HG02943 (cell line): ENCODE data around the gene CENPA.
"Not testable (repeated sequence)": the region's sequence is repeated elsewhere in the genome, so short reads cannot be mapped to it uniquely, and the experiment has no call there.

Experiments used
- ATAC-seq: cut with Tn5 transposase; IDR thresholded peaks from one replicate; pipeline ENCODE4 v1.9.1; 2021; ENCODE audit warnings: mild to moderate bottlenecking, low read depth, moderate library complexity; ENCODE audit not compliant: unreplicated experiment

The CENPA gene

GRCh38 chr2:26759845-26760244 is 26.0 kb upstream of the CENPA start:
- ATAC-seq: no peak

DNA sequence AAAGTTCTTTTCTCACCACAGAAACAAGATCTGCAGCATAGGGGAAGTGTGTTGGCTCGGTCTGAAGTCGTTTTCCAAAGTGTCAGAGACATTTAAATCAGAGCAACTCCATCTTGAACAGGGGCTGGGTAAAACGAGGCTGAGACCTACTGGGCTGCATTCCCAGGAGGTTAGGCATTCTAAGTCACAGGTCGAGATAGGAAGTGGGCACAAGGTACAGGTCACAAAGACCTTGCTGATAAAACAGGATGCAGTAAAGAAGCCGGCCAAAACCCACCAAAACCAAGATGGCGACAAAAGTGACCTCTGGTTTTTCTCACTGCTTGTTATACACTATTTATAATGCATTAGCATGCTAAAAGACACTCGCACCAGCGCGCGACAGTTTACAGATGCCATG is 24.9 kb upstream of the CENPA start:
- ATAC-seq: not testable (repeated sequence)

- no peak for ATAC-seq
These were observed 22.8 kb upstream of the CENPA start for GRCh38 chr2:26763019-26763418.

DNA sequence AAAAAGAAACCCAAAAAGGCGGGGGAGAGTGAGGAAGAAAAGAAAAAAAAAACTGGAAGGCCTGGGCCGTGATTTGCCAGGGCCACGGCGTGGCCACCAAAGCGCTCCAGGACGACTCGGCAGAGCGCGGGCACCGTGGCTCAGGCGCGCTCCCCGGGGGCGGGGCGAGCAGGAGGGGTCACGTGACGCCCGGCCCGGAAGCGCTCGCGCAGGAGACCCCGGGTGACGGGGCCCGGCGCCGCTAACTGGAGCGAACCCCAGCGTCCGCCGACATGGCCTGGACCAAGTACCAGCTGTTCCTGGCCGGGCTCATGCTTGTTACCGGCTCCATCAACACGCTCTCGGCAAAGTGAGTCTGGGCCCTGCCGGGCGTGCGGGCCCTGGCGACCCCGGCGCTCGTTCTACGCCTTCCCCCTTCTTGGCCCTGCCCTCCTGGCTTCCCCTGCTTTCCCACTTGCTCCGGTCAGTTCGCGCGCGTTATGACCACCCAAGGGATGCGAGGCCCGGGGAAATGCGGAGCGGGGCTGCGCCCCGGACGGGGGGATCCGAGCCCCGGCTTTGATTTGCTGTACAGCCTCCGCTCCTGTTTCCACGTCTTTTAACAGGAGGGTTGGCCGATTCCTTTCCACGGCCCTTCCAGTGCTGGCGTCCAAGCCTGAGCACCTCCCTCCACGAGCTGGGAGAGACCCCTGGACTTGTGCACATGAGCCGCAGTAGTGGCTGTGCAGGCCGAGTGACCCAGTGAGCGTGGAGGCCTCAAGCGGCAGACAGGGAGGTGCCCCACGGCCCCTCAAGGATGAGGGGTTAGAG is 21.6 kb upstream of the CENPA start, which contains the start of gene SLC35F6:
Gene SLC35F6, plus strand, starts transcription at position 207 of the 810 bp plus-strand sequence. Its CDS starts 66 bp downstream, at position 273.
- peak; percentile 73 for ATAC-seq

DNA sequence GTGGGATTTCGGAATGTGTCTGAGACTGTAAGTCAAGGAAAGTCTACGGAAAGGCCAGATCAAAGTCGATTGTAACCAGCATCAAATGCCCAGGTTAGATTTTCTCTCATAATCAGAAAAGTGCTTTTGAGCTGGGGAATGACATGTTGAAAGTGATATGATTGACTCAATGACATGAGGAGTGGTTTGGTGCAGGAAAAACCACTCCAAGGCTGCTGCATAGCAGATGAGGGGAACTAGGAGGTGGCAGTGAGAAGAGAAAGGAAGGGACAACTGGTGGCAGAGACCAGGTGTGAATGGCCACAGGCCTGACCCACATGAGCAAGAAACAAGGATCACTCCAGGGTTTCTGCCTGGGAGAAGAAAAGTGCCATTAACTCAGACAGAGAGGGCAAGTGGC is 20.9 kb upstream of the CENPA start:
- no peak for ATAC-seq

GRCh38 chr2:26765475-26766200 is 20.2 kb upstream of the CENPA start:
- ATAC-seq: no peak

- ATAC-seq: no peak
These were observed 18.7 kb upstream of the CENPA start for GRCh38 chr2:26767129-26767528.

DNA sequence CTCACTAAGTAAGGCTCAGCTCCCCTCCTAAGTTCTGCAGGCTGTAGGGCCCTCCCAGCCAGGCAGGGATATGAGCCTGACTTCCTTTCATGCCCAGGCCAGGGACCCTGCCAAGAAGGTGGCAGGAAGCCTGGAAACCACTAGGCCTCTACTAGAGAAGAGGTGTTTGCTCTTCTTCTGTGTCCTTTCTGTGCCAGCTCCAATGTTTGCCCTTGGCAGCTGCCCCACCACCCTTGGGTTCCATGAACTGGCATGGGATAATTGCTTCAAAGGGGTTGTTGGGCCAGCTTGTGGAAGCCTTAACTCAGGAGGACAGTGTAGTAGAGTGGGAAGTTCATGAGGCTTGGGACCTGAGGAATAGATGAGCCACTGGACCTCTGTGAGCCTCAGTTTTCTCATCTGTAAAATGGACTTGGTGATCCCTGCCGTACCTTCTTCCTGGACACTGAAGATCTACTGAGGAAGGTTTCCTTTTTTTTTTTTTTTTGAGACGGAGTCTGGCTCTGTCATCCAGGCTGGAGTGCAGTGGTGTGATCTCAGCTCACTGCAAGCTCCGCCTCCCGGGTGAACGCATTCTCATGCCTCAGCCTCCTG is 17.9 kb upstream of the CENPA start:
- ATAC-seq: no peak

DNA sequence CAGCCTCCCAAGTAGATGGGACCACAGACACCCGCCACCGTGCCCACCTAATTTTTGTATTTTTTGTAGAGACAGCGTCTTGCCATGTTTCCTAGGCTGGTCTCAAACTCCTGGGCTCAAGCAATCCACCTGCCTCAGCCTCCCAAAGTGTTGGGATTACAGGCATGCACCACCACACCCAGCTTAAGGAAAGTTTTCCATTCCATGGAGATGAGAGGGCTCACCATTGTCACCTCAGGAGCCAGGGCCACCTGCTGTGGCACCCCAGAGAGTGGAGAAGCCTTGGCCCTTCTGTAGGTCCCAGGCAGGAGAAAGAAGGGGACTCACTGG is 17.1 kb upstream of the CENPA start:
- ATAC-seq: no peak

GRCh38 chr2:26769089-26769761 is 16.6 kb upstream of the CENPA start:
- no peak for ATAC-seq

DNA sequence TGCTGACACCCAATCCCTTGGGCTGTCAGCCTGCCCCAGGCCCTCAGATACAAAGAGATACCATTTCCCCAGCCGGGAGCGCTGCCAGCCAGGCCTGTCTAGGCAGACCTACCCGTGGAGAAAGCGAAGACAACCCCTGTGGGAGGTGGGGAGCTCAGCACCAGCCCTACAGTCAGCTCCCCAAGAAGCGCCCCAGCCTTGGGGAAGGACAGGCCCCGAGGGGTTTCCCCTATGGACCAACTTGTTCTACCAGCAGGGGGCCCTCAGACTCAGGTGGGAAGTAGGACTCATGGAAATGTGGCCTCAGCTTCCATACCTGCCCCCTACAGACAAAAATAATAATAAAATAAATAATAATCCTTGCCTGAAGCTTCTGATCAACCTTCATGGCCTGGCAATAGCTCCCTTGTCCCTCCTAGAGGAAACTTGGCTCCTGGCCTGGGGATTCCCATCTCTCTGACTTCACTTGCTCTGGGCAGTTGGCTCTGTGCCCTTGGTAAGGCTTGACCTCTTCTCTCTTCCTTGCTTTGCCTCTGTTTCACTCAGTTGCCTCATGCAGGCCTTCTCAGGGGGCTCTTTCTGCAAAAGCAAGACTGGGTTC is 14.8 kb upstream of the CENPA start:
- ATAC-seq: no peak

- no peak for ATAC-seq
These were observed 13.5 kb upstream of the CENPA start for GRCh38 chr2:26772064-26773001.

- no peak for ATAC-seq
These were observed 9.6 kb upstream of the CENPA start for GRCh38 chr2:26776195-26776800.

DNA sequence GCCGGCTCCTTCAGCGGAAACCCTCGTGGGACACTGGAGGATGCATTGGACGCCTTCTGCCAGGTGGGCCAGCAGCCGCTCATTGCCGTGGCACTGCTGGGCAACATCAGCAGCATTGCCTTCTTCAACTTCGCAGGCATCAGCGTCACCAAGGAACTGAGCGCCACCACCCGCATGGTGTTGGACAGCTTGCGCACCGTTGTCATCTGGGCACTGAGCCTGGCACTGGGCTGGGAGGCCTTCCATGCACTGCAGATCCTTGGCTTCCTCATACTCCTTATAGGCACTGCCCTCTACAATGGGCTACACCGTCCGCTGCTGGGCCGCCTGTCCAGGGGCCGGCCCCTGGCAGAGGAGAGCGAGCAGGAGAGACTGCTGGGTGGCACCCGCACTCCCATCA is 7.8 kb upstream of the CENPA start:
- ATAC-seq: no peak

- ATAC-seq: no peak
These were observed 7.3 kb upstream of the CENPA start for GRCh38 chr2:26778507-26778906.

- no peak for ATAC-seq
These were observed 5.6 kb upstream of the CENPA start for GRCh38 chr2:26780203-26780760.

DNA sequence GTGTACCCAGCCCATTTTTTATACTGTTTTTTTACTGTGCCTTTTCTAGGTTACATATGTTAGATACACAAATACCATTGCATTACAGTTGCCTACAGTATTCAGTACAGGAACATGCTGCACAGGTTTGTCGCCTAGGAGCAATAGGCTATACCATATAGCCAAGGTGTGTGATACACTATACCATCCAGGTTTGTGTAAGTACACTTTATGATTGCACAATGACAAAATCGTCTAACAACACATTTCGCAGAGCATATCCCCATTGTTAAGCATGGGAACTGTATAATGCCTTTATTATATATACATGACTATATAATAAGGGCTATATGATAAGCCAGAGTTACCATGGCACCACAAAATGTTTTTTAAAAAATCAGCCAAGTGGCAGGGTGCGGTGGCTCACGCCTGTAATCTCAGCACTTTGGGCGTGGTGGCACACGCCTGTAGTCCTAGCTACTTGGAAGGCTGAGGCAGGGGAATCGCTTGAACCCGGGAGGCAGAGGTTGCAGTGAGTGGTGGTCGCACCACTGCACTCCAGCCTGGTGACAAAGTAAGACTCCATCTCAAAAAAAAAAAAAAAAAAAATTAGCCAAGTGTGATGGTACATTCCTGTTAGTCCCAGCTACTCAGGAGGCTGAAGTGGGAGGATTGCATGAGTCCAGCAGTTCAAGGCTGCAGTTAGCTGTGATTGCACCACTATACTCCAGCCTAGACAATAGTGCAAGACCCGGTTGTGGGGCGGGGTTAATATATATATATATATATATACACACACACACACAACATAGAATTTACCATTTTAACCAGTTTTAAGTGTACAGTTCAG is 2.8 kb upstream of the CENPA start:
- ATAC-seq: no peak
